HepG2 (cell line): ENCODE results near the gene ITPK1. TPM values are rescaled to one million over a fixed set of nuclear protein-coding genes. Genes with fewer than 3 reads are reported as not detected.

Experiments used
- BRD4 ChIP-seq: sonication (generic); formaldehyde crosslinking; IDR thresholded peaks from 2 replicates; pipeline ENCODE4 v1.4.0; 2020; ENCODE audit warnings: missing genetic modification reagents
- ETV6 ChIP-seq: sonication (generic); formaldehyde crosslinking; conservative IDR thresholded peaks from 2 replicates; pipeline ENCODE4 v1.4.0; 2020; ENCODE audit warnings: missing genetic modification reagents
- FOXA1 ChIP-seq, 2 experiments: fragments of 450-650 bp in 1 of 2; sonication (generic) in 1 of 2; formaldehyde crosslinking in 1 of 2; IDR thresholded peaks; 2 replicates each; pipeline versions ENCODE4 v1.4.0 to v1.6.1; 2016 to 2020; ENCODE audit warnings: missing genetic modification reagents in 1 of 2
- NCOR1 ChIP-seq: fragments of 200-600 bp; sonication (generic); IDR thresholded peaks from 2 replicates; pipeline ENCODE4 v1.7.0; 2017; ENCODE audit warnings: antibody characterized with exemption, low read length, borderline replicate concordance
- PAF1 ChIP-seq: IDR thresholded peaks from 2 replicates; pipeline ENCODE4 v1.6.1; 2016; ENCODE audit warnings: missing genetic modification reagents, missing compliant biosample characterization
- POGZ ChIP-seq: sonication (generic); formaldehyde crosslinking; IDR thresholded peaks from 2 replicates; pipeline ENCODE4 v1.4.0; 2020; ENCODE audit warnings: mild to moderate bottlenecking, missing genetic modification reagents
- SKI ChIP-seq: fragments of 450-650 bp; IDR thresholded peaks from one replicate; pipeline ENCODE4 v1.6.1; 2018; ENCODE audit warnings: mild to moderate bottlenecking; ENCODE audit not compliant: partially characterized antibody
- SMYD3 ChIP-seq: sonication (generic); formaldehyde crosslinking; IDR thresholded peaks from 2 replicates; pipeline ENCODE4 v1.8.1; 2023; ENCODE audit warnings: mild to moderate bottlenecking, missing genetic modification reagents
- U2AF2 ChIP-seq: fragments of 200-400 bp; formaldehyde crosslinking; IDR thresholded peaks from 2 replicates; pipeline ENCODE4 v1.6.1; 2017; ENCODE audit warnings: low read depth, mild to moderate bottlenecking, low read length
- ZFP90 ChIP-seq: sonication (generic); formaldehyde crosslinking; IDR thresholded peaks from 2 replicates; pipeline ENCODE4 v1.8.0; 2022; ENCODE audit warnings: missing genetic modification reagents, mild to moderate bottlenecking, inconsistent platforms, borderline replicate concordance
- ZNF101 ChIP-seq: sonication (generic); formaldehyde crosslinking; IDR thresholded peaks from 2 replicates; pipeline ENCODE4 v1.4.0; 2020; ENCODE audit warnings: mild to moderate bottlenecking, low read depth, missing genetic modification reagents, borderline replicate concordance
- ZNF496 ChIP-seq: sonication (generic); formaldehyde crosslinking; IDR thresholded peaks from 2 replicates; pipeline ENCODE4 v1.8.1; 2023; ENCODE audit warnings: mild to moderate bottlenecking, moderate library complexity, missing genetic modification reagents; ENCODE audit not compliant: insufficient replicate concordance
- ZNF672 ChIP-seq: sonication (generic); formaldehyde crosslinking; IDR thresholded peaks from 2 replicates; pipeline ENCODE4 v1.8.1; 2022; ENCODE audit warnings: missing genetic modification reagents
- ZNF782 ChIP-seq: sonication (generic); formaldehyde crosslinking; IDR thresholded peaks from 2 replicates; pipeline ENCODE4 v1.4.0; 2020; ENCODE audit warnings: missing genetic modification reagents, mild to moderate bottlenecking, borderline replicate concordance
- ZNF850 ChIP-seq: sonication (generic); formaldehyde crosslinking; conservative IDR thresholded peaks from 2 replicates; pipeline ENCODE4 v1.9.0; 2021; ENCODE audit warnings: mild to moderate bottlenecking, missing genetic modification reagents
- polyA plus RNA-seq, 8 experiments: library from polyadenylated mRNA; depleted of rRNA in 3 of 8; stranded (reverse) in 7 of 8; unstranded in 1 of 8; fragments of >200 nt; fragmentation: Illumina TruSeq in 4 of 8; extraction: Trizol in 4 of 8; gene quantifications; 2 replicates each; pipeline versions ENCODE4 v1.2.1 to v1.2.3, GENCODE V29; 2011 to 2016; ENCODE audit warnings: low read depth in 4 of 8, missing spikeins in 1 of 8, mixed read lengths in 1 of 8; ENCODE audit not compliant: insufficient read depth in 1 of 8
- total RNA-seq, 5 experiments: library from RNA; depleted of rRNA; stranded (reverse); fragments of >200 nt; fragmentation: Illumina TruSeq; extraction: Trizol; gene quantifications; 2 replicates each; pipeline ENCODE4 v1.2.3, GENCODE V29; 2016; ENCODE audit warnings: low read depth in 1 of 5
- TF ChIP-seq, protein P1 (sequence below): sonication (generic); formaldehyde crosslinking; IDR thresholded peaks from 2 replicates; pipeline ENCODE4 v1.5.1; 2020; ENCODE audit warnings: mild to moderate bottlenecking, missing genetic modification reagents, moderate library complexity
- TF ChIP-seq, protein P2 (sequence below): sonication (generic); formaldehyde crosslinking; IDR thresholded peaks from 2 replicates; pipeline ENCODE4 v1.9.0; 2021; ENCODE audit warnings: missing genetic modification reagents, borderline replicate concordance

The ITPK1 gene
- total and polyA plus RNA-seq, 2 of the 13 experiments (the other 11 are each of a cell fraction or from before 2014, with no cell fraction given): 20.5 to 47.5 TPM

DNA sequence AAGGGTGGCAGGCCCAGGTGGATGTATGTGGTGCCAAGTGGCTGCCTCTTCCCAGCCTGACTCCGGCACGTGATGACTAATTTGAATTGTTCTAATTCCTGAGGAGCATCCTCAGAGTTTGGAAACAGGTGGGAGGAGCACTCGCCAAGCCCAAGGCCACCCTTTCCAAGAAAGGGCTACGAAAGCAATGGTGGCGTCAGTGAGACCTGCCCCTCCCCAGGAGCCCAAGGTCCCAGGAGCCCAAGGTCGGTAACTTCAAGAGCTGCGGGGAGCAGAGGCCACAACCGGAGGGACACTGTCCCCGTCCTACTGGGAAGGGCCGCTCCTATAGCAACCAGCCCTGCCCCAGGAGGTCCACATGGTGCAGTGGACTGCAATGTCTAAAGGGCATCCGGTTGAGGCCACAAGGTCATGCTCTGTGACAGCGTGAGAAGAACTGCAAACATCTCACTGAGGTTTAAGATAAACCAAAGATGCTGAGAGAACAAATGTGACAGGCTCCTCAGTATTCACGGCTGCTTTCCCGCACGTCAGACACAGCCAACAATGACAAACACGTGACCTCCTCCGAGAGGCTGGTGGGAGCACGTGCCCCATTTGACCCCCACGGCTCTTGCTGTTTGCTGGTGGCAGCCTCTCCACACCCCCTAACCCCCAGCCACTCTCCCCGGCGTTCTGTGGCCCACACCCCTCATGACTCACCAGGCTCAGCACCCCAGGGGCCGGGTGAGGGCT, 79.6 kb downstream of the ITPK1 start (continued):
- TF ChIP-seq ZFP90 (peak; percentile 46; the same call in 1 of the 2 replicates), ZNF496 (CRISPR knock-in tag) (no peak), ZNF672 (CRISPR knock-in tag) (no peak), ZNF782 (no peak), POGZ (CRISPR knock-in tag) (peak; percentile 45; the same call in 1 of the 2 replicates), ZNF850 (CRISPR knock-in tag) (no peak), NCOR1 (peak; percentile 92; the same call in 1 of the 2 replicates), ETV6 (CRISPR knock-in tag) (no peak), BRD4 (peak; percentile 42; the same call in 1 of the 2 replicates), FOXA1 (IDR thresholded peaks at IDR 0.05) (no peak), FOXA1 (CRISPR knock-in tag; IDR thresholded peaks at IDR 0.05) (peak; percentile 77), U2AF2 (peak; percentile 87), SMYD3 (CRISPR knock-in tag) (no peak), ZNF101 (CRISPR knock-in tag) (no peak), PAF1 (no peak), SKI (peak; percentile 97)
- TF ChIP-seq, protein P1, sequence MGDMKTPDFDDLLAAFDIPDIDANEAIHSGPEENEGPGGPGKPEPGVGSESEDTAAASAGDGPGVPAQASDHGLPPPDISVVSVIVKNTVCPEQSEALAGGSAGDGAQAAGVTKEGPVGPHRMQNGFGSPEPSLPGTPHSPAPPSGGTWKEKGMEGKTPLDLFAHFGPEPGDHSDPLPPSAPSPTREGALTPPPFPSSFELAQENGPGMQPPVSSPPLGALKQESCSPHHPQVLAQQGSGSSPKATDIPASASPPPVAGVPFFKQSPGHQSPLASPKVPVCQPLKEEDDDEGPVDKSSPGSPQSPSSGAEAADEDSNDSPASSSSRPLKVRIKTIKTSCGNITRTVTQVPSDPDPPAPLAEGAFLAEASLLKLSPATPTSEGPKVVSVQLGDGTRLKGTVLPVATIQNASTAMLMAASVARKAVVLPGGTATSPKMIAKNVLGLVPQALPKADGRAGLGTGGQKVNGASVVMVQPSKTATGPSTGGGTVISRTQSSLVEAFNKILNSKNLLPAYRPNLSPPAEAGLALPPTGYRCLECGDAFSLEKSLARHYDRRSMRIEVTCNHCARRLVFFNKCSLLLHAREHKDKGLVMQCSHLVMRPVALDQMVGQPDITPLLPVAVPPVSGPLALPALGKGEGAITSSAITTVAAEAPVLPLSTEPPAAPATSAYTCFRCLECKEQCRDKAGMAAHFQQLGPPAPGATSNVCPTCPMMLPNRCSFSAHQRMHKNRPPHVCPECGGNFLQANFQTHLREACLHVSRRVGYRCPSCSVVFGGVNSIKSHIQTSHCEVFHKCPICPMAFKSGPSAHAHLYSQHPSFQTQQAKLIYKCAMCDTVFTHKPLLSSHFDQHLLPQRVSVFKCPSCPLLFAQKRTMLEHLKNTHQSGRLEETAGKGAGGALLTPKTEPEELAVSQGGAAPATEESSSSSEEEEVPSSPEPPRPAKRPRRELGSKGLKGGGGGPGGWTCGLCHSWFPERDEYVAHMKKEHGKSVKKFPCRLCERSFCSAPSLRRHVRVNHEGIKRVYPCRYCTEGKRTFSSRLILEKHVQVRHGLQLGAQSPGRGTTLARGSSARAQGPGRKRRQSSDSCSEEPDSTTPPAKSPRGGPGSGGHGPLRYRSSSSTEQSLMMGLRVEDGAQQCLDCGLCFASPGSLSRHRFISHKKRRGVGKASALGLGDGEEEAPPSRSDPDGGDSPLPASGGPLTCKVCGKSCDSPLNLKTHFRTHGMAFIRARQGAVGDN (CRISPR knock-in tag): peak; percentile 85
- TF ChIP-seq, protein P2, sequence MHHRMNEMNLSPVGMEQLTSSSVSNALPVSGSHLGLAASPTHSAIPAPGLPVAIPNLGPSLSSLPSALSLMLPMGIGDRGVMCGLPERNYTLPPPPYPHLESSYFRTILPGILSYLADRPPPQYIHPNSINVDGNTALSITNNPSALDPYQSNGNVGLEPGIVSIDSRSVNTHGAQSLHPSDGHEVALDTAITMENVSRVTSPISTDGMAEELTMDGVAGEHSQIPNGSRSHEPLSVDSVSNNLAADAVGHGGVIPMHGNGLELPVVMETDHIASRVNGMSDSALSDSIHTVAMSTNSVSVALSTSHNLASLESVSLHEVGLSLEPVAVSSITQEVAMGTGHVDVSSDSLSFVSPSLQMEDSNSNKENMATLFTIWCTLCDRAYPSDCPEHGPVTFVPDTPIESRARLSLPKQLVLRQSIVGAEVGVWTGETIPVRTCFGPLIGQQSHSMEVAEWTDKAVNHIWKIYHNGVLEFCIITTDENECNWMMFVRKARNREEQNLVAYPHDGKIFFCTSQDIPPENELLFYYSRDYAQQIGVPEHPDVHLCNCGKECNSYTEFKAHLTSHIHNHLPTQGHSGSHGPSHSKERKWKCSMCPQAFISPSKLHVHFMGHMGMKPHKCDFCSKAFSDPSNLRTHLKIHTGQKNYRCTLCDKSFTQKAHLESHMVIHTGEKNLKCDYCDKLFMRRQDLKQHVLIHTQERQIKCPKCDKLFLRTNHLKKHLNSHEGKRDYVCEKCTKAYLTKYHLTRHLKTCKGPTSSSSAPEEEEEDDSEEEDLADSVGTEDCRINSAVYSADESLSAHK: no peak
